ENCODE results near the gene ZHX3. TPM values are rescaled to one million over a fixed set of nuclear protein-coding genes. Genes with fewer than 3 reads are reported as not detected.
A peak's percentile ranks its signal among the peaks of the same experiment; 100 is the strongest.

ZHX3 gene
- 3.7 and 4.6 TPM in 2 replicates for total RNA-seq (2014; rRNA removed; shearing (Covaris generic))
- polyA plus RNA-seq (2014; cell fraction: nucleus; rRNA removed), result 3.3 and 5.2 TPM in 2 replicates

DNA sequence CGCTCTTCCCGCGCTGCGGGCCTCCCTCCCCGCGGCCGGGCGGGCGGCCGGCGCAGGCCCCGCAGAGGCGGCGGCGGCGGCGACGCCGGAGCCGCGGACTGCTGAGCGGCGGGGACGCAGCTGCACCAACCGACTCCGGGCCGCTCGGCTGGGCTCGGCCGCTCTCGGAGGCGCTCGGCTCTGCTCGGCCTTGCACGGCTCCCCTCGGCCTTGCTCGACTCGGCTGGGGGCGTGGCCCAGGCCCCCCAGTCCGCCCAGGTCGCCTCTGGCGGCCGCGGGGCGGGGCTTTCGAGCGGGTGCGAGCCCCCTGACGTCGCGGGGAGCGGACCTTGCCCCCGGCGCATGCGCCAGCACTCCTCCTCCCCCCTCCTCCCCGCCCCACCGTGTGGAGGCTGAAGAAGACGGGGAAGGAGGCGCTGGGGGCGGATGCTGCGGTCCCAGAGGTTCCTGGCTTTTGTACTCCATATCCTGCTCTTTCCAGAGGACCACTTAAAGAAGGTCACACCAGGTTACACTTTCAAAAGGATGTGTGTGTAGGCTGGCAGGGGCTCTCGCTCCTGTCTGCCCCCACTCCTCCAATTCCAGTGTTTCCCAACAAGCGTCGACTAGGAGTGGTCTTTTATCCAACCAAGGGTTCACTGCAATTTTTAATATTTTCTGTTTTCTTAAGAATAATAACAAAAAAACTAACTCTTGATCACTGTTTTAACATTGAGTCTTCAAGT lies at the start of gene ZHX3:
Gene ZHX3 (minus strand): TSS at position 186 of the 725 bp plus-strand sequence. CDS start 112,815 bp downstream, outside the sequence.
- peak; percentile 94 for DNase-seq (ENCODE audit: extremely low read depth, low read depth)

- no peak for DNase-seq (ENCODE audit: extremely low read depth, low read depth)
These were observed 49.8 kb upstream of the ZHX3 start for GRCh38 chr20:41367393-41367695.

GRCh38 chr20:41366546-41367392 lies 49.2 kb upstream of the ZHX3 start, which contains the start of gene EMILIN3:
EMILIN3 (minus strand) TSS chr20:41366818; CDS start chr20:41366634, 184 bp downstream.
- no peak for DNase-seq (ENCODE audit: extremely low read depth, low read depth)

DNA sequence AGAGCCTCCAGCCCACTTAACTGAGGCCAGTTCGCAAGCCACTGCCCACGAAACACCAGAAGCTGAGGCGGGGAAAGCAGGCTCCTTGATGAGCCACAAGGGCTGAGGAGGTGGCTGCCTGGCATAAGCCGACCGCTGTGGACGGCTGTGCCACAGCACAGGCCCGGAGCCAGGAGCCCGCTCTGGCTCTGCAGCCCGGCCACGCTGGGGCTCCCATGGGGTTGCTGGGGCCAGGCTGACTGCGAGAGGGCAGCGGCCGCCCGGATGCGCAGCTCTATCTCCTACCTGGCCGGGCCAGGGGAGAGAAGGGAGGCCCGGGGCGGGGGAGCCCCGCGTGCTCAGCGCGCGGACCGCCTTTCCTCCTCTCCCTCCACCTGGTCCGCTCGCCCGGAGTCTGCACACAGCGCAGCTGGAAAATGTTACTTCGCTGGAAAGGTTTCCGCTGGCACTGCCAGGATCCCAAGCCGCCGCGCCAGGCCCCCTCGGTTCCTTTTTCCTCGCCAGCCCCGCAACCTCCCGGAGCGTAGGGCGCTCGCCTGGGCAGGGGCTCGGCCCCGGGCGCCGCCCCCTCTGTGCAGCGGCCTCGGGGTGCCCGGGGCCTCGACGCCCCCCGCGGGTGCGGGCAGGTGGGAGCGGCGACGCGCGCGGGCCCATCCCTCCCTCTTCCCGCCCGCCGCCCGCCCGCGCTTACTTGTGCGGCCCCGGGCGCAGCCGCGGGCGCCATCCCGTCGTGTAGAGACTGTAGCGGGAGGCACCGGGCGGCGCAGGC lies 48.4 kb upstream of the ZHX3 start:
- no peak for DNase-seq (ENCODE audit: extremely low read depth, low read depth)

- no peak for DNase-seq (ENCODE audit: extremely low read depth, low read depth)
These were observed 47.6 kb upstream of the ZHX3 start for GRCh38 chr20:41364967-41365765.

- DNase-seq (ENCODE audit: extremely low read depth, low read depth), result no peak
These were observed 46.8 kb upstream of the ZHX3 start for GRCh38 chr20:41364236-41364855.

GRCh38 chr20:41363601-41364000 lies 46.1 kb upstream of the ZHX3 start:
- DNase-seq (ENCODE audit: extremely low read depth, low read depth), result no peak

- no peak for DNase-seq (ENCODE audit: extremely low read depth, low read depth)
These were observed 45.2 kb upstream of the ZHX3 start for GRCh38 chr20:41362748-41363140.

GRCh38 chr20:41361757-41362747 lies 44.5 kb upstream of the ZHX3 start:
- no peak for DNase-seq (ENCODE audit: extremely low read depth, low read depth)

DNA sequence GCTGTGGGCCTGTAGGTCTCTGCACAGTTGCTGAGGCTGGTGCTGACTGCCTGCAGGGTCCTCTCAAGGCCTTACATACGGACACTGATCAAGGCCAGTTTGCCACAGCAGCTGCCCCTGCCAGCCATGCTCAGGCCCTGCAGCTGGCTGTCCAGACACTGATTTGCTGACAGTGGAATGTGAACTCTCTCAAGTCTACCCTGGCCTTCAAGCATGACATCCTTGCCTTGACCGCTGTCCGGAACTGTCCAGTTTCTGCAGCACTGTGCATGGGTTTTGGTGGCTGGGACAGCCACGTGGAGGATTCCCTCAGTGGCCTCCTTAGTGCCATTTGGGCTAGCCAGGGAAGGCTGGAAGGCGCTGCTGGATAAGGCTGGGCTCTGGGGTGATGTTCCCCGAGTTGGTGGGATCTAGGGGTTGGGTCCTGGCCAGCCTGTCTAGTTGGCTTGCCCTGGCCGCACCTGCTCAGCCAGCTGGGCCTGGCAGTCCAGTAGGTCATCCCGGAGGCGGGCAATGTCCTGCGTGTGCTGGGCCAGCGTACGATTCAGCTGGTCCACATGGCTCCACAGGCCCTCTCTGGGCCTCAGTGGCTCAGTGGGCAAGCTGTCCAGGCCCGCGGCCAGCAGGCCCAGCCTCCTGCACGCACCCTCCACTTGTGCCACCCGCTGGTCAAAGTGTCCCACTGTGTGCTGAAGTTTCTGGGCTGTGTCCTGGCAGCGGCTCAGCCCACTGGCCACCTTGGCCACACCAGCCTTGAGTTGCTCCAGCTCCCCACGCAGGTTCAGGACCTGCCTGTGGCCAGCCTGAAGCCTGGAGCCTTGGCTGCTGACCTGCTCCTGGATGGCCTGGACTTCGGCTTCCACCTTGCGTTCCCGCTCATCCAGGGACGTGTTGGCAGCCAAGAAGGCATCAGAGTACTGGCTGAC lies 43.6 kb upstream of the ZHX3 start:
- DNase-seq (ENCODE audit: extremely low read depth, low read depth), result no peak

DNA sequence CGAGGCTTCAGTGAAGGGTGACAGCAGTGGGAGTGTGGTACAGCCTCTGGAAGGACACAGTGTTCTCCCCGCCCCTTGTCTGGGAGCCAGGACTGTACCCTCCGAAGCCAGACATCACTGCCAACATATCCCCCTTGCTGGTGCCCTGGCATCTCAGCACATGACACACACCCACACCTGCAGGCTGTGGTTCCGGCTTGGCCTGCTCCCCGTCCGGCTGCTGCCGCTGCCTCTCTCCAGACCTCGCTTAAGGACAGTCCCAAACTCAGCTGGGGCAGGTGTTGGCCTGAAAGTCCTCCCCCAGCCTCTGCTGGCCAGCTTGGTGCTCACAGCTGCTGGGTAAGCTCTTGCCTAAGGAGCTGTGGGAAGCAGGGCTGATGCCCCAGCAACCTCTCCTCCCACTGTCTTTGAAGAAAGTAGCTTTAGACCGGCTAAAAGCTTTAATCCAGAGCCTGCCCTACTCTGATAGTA lies 42.0 kb upstream of the ZHX3 start:
- DNase-seq (ENCODE audit: extremely low read depth, low read depth), result no peak

DNA sequence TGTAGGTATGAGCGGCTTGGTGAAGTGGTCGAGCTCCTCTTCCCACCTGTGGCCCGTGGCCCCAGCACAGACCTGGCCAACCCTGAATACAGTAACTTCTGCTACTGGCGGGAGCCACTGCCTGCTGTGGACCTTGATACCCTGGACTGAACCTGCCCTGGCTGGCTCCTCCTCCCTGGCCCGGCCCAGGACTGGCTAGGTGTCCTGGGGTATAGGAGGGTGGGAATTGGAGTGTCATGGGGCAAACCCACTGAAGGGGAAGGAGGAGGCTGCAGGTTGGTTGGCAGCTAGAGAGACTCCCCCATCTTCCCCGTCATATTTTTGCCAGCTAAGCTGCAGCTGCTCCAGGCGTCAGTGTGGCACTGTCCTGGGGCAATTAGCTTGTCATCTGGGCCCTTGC lies 41.2 kb upstream of the ZHX3 start:
- no peak for DNase-seq (ENCODE audit: extremely low read depth, low read depth)

GRCh38 chr20:41358230-41358629 lies 40.7 kb upstream of the ZHX3 start:
- DNase-seq (ENCODE audit: extremely low read depth, low read depth), result no peak

GRCh38 chr20:41357424-41358163 lies 40.1 kb upstream of the ZHX3 start:
- no peak for DNase-seq (ENCODE audit: extremely low read depth, low read depth)

DNA sequence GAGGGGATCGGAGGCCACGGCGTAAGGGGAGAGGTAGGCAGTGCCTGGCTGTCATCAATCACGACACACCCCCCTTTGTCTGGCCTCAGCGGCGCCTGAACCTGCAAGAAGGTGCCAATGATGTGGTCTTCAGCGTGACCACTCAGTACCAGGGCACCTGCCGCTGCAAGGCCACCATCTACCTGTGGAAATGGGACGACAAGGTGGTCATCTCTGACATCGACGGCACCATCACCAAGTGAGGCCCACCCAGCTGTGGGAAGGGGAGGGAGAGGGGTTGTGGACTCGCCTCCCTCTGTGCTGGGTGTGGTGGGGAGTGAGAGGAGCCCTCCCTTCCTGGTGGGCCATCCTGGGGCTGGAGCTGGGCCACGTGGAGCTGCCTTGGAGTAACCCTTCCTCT lies 39.4 kb upstream of the ZHX3 start:
- no peak for DNase-seq (ENCODE audit: extremely low read depth, low read depth)

GRCh38 chr20:41355598-41356203 lies 38.2 kb upstream of the ZHX3 start:
- no peak for DNase-seq (ENCODE audit: extremely low read depth, low read depth)

All from NCI-H460 (cell line).